GM18868 (cell line): Measurements from ENCODE around the gene HS3ST1.
A peak's percentile ranks its signal among the peaks of the same experiment; 100 is the strongest.

ENCODE experiments used
- ATAC-seq: cut with Tn5 transposase; IDR thresholded peaks from one replicate; pipeline ENCODE4 v1.9.1; 2021; ENCODE audit warnings: mild to moderate bottlenecking, moderate library complexity; ENCODE audit not compliant: unreplicated experiment

HS3ST1 gene

GRCh38 chr4:11436084-11436483, 7.4 kb upstream of the HS3ST1 start:
- ATAC-seq: peak; percentile 79

- ATAC-seq: no peak
Measured at GRCh38 chr4:11435557-11435956, 6.9 kb upstream of the HS3ST1 start.

- no peak for ATAC-seq
Measured at GRCh38 chr4:11431111-11431510, 2.4 kb upstream of the HS3ST1 start.

- no peak for ATAC-seq
Measured at GRCh38 chr4:11430536-11430935, 1.8 kb upstream of the HS3ST1 start.

GRCh38 chr4:11429699-11430045, 978 bp upstream of the HS3ST1 start:
- no peak for ATAC-seq

- ATAC-seq: peak; percentile 86
Measured at GRCh38 chr4:11428899-11429698, 405 bp upstream of the HS3ST1 start.

GRCh38 chr4:11427121-11427996, 1.3 kb downstream of the HS3ST1 start:
- ATAC-seq: no peak

- ATAC-seq: no peak
Measured at GRCh38 chr4:11426731-11427120, 2.0 kb downstream of the HS3ST1 start.

- ATAC-seq: no peak
Measured at GRCh38 chr4:11426003-11426402, 2.7 kb downstream of the HS3ST1 start.

GRCh38 chr4:11424856-11425255, 3.8 kb downstream of the HS3ST1 start:
- ATAC-seq: no peak

GRCh38 chr4:11424000-11424399, 4.7 kb downstream of the HS3ST1 start:
- ATAC-seq: no peak

- ATAC-seq: no peak
Measured at GRCh38 chr4:11423465-11423864, 5.2 kb downstream of the HS3ST1 start.

GRCh38 chr4:11421116-11421515, 7.6 kb downstream of the HS3ST1 start:
- no peak for ATAC-seq

GRCh38 chr4:11420327-11420726, 8.4 kb downstream of the HS3ST1 start:
- no peak for ATAC-seq

- no peak for ATAC-seq
Measured at GRCh38 chr4:11418610-11419009, 10.1 kb downstream of the HS3ST1 start.

- no peak for ATAC-seq
Measured at GRCh38 chr4:11416767-11417113, 12.0 kb downstream of the HS3ST1 start.

- peak; percentile 47 for ATAC-seq
Measured at GRCh38 chr4:11416071-11416766, 12.5 kb downstream of the HS3ST1 start.

GRCh38 chr4:11415409-11416070, 13.2 kb downstream of the HS3ST1 start:
- ATAC-seq: peak; percentile 78

- ATAC-seq: no peak
Measured at GRCh38 chr4:11412211-11412610, 16.5 kb downstream of the HS3ST1 start.

- ATAC-seq: no peak
Measured at GRCh38 chr4:11409632-11410031, 19.1 kb downstream of the HS3ST1 start.
